Measurements from ENCODE around the gene SKAP2.

Gene SKAP2

DNA sequence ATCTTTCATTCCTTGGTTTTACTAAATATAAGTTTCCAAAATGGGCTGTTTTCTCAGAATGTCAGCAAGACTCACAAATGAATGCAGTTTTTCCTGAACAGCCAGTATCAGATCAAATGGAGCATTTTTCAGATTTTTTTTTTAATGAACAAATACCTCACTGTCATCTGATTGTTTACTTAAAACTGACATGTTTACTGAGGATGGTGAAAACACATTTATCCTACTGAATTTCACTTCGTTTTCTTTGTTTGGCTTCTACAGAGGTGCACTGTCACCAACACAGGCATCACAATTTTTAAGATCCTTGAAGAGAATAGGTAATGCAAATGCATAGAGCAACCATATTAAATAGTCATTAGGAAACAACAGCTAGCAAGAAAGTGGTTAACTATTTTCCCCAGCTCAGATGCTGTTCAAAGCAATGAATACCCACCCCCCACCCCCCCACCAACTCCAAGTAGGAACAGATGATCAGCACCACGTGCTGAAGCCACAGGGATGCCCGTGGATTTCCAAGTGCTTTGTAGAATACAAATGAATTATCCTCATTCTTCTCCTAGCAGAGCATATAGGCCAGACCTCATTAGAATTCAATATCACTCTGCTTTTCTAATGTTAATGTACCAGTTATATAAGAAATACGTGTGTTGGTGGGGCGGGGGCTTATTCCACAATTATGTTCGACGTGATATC is 205.9 kb downstream of the SKAP2 start:
- DNase-seq = no peak

DNA sequence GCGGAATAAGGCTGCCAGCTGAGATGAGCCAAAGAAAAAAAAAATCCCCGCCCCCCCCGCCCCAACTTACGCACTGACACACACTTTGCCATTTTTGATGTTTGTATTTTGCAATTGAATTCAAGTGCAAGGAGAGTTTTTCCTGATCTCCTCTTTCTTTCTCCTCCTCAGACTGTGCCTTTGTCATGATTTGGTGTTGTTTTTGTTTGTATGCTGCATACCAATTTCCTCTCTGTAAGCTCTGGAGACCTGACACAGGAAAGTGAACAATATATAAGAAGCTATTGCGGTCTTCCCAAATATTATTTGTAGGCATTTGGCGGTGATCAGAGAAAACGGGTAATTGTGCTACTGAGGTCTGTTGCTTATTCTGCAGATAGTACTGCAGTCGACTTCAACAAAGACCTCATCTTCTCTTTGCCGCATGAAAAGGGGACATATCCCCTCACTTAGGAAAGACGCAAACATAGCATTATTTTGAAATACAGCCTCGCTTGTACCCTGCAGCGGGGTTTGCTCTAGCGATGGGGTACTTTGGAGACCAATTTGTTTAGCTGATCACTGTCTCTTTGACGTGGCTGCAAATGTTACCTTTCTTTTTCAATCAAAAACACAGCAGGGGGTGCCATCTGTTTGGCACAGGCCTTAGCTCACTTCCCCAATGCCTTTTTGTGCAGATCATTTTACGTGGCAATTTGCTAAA is 206.6 kb downstream of the SKAP2 start:
- no peak for DNase-seq

DNA sequence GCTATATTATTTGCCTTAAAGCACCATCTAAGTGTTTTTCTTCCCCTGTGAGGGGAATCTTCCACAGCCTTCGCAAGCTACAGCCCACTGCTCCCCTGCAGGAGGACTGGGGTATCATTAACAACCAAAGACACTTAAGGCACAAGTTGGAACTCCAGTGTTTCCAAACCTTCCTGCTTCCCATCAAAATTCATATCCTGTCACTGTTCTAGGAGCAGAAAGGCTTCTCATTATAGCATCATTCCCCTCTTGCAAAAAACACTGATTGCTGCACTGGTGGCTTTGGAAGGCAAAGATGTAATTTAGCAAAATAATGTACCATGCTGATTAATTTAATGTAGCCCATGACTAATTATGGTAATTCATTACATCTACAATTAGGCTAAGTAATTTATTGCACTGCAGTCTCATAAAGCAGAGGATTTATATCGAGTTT is 207.2 kb downstream of the SKAP2 start:
- DNase-seq = no peak

DNA sequence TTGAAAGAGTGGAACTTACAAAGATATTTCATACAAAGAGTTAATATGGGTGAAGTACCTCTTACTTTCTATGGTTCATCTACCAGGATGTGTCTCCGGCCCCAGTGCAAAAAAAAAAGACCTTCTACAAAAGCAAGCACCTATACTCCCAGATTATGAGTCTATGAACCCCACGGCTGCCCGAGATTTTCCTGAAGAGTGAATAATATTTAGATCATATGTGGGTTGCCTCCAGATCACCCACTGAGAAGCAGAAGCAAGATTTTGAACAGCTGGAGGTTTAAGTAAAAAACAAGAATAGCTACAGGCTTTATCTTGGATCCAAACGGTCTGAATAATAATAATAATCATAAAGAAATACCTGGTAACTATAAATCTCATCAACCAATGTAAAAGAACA is 207.7 kb downstream of the SKAP2 start:
- no peak for DNase-seq

DNA sequence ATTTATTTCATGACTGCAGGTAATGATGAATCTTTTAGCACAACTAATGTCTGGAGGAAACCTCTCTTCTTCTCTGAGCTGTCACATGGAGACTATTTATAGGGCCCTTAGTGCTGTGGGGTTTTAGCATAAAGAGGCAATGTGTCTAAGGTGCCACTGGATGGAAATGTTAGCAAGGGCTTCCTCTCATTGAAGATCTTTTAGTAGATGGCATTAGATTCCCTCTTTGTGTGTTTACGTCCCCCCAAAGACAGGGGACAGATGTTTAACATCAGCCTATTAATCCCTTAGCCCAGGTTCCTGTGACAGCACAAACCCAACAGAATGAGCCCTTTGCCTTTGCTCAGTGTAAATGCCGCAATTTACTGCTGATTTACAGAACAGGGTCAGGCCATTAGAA is 208.6 kb downstream of the SKAP2 start:
- DNase-seq = no peak

DNA sequence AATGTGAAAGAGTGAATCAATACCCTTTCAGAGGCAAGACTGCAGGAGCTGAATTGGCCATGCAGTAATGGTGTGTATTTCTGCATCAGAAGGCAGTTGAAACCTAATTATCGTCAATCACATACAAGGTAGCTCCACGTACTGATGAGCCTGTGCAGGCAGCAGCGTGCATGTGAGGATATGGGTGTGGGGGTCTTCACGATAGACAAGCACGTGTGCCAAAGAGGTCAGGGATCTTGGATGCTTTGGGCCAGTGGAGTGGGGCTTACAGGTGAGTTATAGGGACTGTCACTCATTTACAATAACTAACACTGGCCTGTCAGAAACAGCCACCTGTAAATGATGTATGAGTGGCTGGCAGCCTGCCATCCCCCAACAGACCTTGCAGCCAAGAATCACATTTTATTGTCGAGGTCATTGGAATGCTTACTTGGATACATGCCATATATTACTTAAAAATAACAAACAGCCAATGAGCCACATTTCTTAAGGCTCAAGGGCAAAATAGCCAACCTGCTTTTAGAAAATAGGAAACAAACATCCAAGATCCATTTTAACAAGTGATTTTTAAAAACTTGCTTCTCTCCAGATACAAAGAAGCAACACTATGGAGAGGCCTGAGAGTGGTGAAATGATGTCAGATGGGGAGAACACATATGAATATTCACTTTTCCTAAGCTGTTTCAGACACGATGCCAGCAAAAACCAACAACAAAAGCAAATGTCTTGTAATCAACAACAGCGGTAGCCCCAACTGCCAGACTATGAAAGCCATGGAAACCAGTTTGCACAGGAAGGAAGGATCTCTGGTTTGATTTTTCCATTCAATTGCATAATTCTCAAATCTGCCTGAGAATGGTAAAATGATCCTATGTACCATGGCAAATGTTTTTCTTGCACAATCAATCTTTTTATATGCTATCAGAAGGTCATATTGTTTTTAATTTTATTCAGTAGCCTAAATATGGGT is 210.7 kb downstream of the SKAP2 start:
- no peak for DNase-seq

DNA sequence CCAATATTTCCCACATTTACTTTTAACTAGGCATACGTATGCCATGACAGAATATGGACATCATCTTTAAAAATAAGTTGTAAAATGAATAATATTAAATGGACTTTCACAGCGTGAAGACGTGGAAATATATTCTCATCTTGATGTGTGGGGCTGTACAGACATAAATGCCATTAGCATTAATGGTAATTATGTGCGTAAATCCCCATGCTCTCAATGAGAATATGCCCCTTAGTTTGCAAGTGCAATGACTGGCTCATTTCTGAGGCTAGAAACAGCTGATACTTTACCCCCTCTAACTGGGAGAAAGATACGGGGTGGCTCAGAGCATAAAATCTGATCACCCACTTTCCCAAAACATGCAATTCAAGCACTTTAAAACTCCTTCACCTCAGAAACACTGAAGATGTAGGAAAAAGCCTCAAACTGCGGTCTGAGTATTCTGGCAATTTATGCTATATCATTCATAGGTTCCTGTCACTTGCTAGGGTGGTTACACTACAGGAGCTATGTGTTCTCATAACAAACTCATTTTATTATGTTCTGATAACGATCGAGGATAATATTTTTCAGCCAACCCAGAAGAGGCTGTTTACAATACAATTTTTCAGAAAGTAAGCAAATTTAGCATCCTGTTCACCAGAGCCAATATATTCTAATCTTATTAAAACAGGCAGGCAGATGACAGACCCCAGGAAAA is 211.8 kb downstream of the SKAP2 start:
- DNase-seq = no peak

DNA sequence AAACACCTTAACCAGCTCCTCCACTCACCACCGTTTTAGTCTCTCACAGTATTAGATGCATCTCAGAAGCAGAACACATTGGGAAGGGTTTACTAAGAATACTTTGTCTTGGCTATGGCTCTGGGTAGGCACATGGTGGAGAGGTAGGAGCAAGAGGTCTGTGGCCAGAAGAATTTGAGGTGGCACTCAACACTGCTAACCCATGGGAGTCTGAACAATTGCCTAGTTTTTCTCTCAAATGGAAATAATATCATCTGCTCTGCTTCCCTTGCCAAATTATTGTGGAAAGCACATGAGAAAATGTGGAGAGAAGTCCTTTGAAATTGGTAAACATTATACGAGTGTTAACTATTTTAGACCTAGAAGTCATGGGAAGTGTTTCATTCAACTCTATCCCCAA is 214.3 kb downstream of the SKAP2 start:
- no peak for DNase-seq

DNA sequence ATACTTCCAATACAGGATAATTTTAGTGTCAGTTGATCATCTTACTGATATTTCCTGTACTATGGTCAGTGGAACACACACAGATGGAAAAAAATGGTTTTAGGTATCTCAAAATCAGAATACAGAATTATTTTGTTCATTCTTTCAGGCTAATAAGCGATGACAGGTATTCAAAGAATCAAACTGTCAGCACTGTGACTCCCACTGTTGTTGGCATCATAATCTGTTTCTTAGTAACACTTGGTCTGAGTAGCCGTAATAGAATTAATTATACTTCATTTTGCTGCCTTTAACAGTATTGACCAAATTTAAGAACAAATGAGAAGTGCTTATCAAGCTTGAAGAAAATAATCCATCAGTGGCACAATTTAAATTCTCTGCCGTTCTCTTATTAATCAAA is 215.0 kb downstream of the SKAP2 start:
- no peak for DNase-seq

DNA sequence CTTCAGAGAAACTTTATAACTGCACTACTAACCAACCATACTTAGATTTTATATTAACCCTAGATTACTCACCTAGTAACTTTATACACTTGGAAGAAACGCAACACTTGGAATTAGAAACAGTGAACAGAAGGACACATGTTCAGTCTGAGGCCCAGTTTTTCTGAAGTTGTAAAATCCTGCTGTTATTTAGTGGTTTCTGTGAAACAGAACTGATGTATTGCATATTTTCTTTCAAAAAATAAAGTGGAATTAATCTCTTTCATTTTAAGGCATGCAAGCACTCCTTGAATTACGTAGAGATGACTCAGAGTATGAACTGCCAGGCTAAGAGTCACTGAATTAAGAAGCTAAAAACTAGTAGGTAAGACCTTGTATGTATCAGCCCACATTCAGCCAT is 215.8 kb downstream of the SKAP2 start:
- no peak for DNase-seq

DNA sequence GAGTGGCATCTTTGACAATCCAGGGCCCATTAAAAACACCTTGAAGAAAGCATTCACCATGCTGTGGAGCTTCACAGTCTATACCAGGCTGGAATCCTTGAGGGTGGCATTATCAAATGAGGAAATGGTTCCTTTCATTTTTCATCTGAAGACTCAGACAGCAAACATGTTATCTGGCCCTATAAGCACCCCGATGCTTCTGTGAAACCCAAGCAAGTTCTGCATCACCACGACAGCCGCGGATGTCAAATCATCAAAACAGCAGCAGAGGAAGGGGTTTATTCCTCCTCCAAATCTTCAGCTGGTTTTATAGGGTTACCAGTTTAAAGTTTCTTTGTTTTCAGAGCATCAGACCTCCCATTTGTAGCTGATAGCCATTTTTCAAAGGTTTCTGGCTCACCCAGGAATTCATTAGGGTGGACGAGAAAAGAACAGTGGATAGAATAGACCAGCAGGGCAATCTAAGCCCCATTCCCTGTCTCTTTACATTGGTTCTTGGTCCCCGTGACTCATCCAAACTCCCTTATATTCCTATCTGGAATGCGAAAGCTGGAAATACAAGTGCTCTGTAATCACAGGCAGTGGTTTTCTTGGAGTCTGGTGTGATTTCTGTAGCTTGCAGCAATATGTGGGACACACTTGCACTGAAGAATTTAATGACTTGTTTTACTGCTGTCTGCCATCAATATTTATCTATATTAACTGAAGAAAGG is 217.9 kb downstream of the SKAP2 start:
- no peak for DNase-seq

DNA sequence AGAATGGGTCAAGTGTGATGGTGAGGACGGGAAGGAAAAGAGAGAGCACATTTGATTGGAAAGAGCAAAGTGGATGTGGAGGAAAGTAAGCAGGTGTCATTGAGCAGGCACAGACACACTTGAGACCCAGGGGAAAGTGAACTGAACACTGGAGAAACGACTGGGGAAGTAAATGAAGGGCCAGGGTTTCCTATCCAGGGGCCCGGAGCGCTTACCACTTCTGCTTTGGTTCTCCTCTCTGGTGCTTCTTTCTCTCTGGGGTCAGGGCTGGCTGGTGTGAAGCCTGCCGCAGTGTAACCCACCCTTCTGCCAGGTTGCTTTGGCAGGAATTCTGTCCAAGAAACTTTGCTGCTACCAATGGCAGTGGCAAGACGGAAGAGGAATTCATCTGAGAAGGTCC is 219.3 kb downstream of the SKAP2 start:
- no peak for DNase-seq

DNA sequence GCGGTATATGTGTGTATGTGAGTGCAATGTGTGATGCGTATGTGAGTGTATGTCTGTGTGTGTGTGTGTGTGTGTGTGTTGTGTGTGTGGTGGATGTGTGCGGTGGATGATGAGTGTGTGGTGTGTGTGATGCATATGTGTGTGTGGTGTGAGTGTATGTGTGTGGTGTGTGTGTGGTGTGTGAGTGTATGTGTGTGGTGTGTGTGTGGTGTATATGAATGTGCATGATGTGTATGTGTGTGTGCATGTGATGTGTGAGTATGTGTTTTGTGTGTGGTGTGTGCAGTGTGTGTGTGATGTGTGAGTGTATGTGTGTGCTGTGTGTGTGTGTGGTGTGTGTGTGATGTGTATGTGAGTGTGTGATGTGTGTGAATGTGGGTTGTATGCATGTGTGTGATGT is 222.0 kb downstream of the SKAP2 start:
- DNase-seq = no peak

DNA sequence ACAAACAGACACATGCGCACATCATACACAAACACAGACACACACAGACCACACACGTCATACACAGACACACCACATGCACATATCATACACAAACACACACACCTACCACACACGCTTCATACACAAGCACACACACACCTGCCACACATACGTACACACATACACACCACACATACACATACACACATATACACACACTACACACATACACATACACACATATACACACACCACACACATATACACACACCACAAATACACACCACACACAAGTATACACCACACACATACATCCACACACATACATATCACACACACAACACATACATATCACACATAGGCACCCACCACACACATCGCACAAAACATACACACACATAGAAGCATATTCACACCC is 224.7 kb downstream of the SKAP2 start:
- DNase-seq = no peak

DNA sequence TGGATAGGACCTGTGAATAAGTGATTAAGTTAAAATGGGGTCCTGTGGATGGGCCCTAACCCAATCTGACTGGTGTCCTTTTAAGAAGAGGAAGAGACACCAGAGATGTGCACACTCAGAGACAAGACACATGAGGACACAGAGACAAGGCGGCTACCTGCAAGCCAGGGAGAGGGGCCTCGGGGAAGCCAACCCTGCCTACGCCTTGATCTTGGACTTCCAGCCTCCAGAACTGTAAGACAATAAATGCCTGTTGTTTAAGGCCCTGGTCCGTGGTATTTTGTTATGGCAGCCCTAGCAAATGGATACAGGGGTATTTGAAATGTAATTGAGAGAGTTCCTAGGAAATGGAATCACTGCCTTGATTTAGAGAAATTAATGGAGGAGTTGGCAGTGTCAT is 225.3 kb downstream of the SKAP2 start:
- no peak for DNase-seq

DNA sequence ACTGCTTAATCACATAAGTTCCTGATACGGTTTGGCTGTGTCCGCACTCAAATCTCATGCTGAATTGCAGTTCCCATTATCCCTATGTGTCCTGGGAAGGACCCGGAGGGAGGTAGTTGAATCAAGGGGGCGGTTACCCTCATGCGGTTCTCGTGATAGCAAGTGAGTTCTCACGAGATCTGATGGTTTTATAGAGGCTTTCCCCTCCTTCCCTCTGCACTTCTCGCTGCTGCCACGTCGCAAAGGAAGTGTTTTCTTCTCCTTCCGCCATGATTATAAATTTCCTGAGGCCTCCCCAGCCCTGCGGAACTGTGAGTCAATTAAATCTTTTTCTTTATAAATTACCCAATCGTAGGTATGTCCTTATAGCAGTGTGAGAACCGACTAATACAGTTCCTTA is 226.2 kb downstream of the SKAP2 start:
- no peak for DNase-seq

DNA sequence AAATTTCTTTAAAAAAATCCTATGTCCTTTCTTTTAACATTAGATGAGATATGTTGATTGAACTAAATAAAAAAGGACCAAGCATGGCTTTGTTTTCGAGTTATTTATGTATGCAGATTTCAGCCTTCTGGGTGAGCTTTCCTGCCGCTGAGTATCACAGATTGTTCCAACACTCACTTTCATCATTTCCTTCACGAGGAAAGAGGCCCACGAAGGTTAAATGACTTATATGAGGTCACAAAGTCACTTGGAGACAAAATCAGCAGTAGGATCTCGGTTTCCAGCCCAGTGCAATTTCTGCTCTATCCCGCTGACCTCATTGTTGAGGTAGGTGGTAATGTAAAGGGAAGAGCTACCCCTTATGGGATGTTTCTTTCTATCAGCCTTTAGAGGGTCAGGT is 226.8 kb downstream of the SKAP2 start:
- DNase-seq = no peak

DNA sequence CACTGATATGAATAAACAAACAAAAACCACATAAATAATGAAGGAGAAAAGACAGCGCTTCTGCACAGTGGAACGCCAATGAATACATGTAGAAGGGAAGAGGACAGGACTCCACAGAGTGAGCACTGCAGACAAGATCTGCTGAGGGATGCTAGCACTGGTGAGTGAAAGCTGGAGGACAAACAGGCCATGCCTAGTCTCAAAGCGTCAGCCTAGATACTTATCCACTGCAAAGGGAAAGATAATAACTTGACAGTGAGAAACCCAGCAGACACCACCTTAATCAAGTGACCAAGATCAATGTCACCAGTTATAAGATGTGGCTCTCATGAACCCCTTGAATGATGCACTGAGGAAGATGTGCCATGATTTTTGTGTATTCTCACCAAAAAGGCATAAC is 227.6 kb downstream of the SKAP2 start:
- DNase-seq = no peak

DNA sequence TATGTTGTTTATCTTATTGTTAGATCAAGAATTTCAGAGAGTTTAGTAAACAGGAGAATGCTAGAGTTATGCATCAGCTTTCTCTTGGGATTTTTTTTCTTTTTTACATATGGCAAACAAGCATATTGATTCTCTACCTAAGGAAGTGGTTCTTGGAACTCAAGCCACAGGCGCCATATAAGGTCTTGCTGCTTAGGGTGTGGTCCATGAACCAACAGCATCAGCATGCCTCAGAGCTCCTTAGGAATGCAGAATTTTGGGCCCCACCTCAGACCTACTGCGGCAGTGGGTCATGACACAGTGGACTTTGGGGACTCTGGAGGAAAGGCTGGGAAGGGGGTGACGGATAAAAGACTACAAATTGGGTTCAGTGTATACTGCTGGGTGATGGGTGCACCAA is 230.8 kb downstream of the SKAP2 start:
- no peak for DNase-seq

DNA sequence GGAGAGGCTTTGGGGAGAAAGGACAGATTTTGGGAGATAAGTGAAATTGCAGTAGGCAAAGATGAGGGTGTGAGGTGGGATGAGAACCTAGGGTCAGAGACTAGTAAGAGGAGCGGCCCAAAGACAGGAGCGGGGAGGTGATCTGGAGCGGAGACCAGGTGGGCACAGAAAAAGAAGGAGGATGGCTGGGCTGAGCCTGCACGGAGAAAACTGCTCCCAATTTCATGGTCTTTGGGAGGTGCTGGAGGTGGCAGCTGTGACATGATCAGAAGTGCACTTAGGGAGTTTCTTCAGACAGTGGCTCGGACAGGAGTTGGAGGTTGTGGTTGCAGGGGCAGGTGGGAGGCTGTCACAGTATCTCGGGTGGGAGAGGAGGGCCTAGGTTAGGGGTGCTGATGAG is 232.8 kb downstream of the SKAP2 start:
- no peak for DNase-seq

DNA sequence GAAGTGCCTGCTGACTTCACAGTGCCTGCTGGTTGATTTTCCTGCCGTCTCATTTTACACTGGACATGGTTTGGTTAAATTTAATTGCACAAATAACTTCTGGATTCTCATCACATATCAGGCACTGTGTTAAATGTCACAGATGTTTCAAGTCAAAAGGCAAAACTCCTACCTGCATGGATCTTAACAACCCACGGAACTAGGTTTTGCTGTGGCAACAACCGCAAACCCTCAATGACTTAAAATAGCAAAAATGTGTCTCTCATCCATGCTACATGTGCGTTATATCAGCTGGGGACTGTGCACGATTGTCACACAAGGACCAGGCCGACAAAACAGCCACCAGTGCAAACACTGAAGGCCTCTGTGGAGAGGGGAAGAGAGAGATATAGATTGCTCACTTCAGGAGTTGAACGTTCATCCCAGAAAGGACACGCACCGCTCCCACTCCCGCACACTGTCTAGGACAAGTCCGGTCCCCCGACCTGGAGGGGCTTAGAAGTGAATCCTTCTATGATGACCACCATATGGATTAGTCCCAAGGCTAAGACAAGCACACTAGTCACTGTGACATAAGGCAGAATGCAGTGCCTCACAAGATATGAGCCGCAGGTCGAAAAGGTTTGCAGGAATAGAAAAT is 233.3 kb downstream of the SKAP2 start:
- DNase-seq = no peak

DNA sequence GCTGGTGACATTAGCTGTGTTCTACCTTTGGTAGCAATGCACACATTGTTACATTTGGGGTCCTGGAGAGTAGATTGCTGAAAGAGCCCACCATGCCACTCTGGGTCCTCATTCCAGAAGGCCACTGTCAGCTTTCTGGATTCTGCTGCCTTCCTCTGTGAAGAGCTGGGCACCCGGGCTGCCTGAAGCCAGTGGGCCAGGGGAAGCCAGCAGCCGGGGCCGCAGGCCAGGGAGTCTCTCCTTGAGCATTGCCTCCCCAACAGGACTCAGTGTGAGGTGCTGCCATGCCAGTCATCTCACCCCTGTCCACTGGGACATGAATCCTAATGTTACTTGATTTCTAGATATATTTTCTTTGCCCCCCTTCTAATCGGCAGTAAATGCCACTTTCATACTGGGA is 234.0 kb downstream of the SKAP2 start:
- DNase-seq = no peak

Measured in activated effector memory CD4-positive, alpha-beta T cell treated with anti-CD3 and anti-CD28 coated beads, Interleukin-2, amount 50 U/mL, for 16 hours (primary cell).